ENCODE data around the gene MALL. TPM values are rescaled to one million over a fixed set of nuclear protein-coding genes. Genes with fewer than 3 reads are reported as not detected.
"Not testable (repeated sequence)": the region's sequence is repeated elsewhere in the genome, so short reads cannot be mapped to it uniquely, and the experiment has no call there.

MALL gene
- total RNA-seq, 2 donors from 2014 or later = 0.12 to 0.13 TPM

DNA sequence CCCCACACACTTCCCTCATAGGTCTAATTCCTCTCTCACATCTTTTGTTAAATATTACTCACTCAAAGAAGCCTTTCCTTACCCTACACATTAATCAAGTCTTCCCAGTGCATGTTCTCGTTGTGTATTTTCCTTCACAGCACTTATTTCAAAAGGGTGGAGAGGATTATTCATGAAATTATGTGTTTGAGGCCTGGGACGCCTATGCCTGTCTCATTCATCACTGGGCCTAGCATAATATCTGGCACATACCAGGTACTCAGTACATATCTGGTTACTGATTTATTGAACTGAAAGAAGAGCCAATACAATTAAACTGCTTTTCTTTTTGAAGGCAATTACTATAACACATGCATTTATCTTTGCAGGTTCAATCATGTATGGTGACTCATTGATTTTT is 15.1 kb upstream of the MALL start:
- H3K27ac Mint-ChIP-seq = no peak overlapping the region
- H3K27me3 Mint-ChIP-seq = peaks cover 10% of the 10 kb centered on the region
- no peak overlapping the region for H3K4me3 Mint-ChIP-seq
- no peak for DNase-seq
- ATAC-seq = no peak
- H3K36me3 Mint-ChIP-seq (ENCODE audit: low read depth) = peaks cover 5% of the 10 kb centered on the region
- no peaks in the 10 kb centered on the region for H3K4me1 Mint-ChIP-seq
- H3K9me3 ChIP-seq (ENCODE audit: control insufficient read depth, low read length, poor library complexity, severe bottlenecking) = no peaks in the 10 kb centered on the region

DNA sequence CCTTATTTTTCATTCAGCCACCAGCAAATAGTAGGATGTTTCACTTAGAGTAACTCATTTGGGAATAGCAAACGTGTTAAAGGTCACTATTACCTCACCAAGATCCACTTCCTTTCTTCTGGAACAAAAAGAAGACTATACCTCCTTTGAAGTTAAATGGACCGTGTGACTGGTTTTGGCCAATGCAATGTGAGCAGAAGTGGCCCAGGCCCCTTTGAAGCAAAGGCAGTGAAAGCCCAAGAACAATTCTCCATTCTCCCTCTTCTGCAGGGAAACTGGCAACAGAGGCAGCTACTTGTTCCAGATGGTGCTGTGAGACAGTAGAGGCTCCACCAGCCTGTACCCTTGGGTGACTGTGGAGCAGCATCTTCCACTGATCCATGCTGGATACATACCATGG is 11.3 kb upstream of the MALL start:
- ATAC-seq = no peak
- Mint-ChIP-seq H3K27ac (no peak overlapping the region), H3K27me3 (peaks cover 10% of the 10 kb centered on the region), H3K4me3 (no peak overlapping the region), H3K4me1 (no peaks in the 10 kb centered on the region), H3K36me3 (ENCODE audit: low read depth) (peaks cover 5% of the 10 kb centered on the region)
- no peak for DNase-seq
- no peaks in the 10 kb centered on the region for H3K9me3 ChIP-seq (ENCODE audit: control insufficient read depth, low read length, poor library complexity, severe bottlenecking)

DNA sequence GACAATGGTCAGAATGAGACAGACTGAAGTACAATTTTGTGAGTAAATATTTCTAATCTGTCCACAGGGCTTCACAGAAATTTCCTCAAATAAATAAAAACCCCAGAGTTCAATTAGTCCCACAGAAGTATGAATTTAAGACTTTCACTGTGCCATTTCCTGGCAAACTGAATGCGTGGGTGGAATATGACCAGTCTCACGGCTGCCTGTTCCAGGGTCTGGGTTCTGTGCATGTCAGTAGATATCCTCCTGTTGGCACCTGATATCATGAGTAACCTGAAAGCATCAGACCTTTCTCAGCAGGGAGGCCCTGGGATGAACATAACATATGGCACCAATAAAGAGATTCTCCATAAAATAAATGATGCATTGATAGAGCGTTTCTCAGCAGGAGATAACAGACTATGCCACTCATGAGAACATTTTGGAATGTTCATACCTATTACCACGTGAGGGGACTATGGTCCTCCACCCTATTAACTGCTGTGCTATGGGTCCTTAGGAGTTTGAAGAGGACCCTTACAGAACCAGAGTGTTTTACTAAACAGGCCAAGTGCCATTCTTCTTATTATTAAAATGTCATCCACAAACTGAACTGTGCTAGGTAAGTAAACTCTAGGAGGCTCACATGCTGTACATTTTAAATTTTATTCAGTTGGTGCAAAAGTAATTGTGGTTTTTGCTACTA is 10.6 kb upstream of the MALL start:
- H3K36me3 Mint-ChIP-seq (ENCODE audit: low read depth) = peaks cover 5% of the 10 kb centered on the region
- no peak overlapping the region for H3K4me3 Mint-ChIP-seq
- H3K27ac Mint-ChIP-seq = no peak overlapping the region
- ATAC-seq = no peak
- no peak for DNase-seq
- H3K4me1 Mint-ChIP-seq = no peaks in the 10 kb centered on the region
- no peaks in the 10 kb centered on the region for H3K9me3 ChIP-seq (ENCODE audit: control insufficient read depth, low read length, poor library complexity, severe bottlenecking)
- H3K27me3 Mint-ChIP-seq = peaks cover 10% of the 10 kb centered on the region

DNA sequence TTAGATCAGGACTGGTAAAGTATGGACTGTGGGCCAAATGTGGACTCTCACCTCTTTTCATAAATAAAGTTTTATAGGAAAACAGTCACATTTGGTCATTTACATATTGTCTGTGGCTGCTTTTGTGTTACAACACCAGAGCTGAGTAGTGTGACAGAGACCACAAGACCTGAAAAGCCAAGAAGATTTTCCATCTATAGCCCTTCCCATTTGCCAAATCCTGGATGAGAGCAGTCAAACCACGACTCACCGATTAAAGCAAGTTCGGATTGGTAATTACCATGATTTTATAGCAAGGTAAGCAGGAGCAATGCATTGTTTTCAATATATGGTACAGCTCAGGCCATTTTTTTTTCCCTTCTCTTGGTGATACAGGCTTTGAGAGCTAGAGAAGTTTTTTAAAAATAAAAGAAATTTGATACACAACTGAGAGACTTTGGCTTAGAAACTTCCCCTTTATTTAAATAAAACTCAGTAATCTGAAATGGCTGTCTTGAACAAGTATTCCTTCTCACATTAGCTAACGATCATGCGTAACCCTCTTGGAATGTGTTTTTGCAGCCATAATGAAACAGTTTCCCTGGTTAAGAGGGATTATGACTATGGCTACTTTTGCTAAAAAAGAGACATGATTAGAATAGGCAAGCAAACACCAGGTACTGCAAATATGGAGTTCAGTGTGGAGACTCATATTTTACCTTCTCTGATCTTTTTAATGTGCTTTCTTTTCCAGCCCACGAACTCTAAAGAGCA is 9.5 kb upstream of the MALL start:
- Mint-ChIP-seq H3K4me1 (no peaks in the 10 kb centered on the region), H3K36me3 (ENCODE audit: low read depth) (no peaks in the 10 kb centered on the region), H3K27ac (no peak overlapping the region), H3K27me3 (peaks cover 10% of the 10 kb centered on the region), H3K4me3 (no peak overlapping the region)
- no peaks in the 10 kb centered on the region for H3K9me3 ChIP-seq (ENCODE audit: control insufficient read depth, low read length, poor library complexity, severe bottlenecking)
- ATAC-seq = no peak
- DNase-seq = no peak

DNA sequence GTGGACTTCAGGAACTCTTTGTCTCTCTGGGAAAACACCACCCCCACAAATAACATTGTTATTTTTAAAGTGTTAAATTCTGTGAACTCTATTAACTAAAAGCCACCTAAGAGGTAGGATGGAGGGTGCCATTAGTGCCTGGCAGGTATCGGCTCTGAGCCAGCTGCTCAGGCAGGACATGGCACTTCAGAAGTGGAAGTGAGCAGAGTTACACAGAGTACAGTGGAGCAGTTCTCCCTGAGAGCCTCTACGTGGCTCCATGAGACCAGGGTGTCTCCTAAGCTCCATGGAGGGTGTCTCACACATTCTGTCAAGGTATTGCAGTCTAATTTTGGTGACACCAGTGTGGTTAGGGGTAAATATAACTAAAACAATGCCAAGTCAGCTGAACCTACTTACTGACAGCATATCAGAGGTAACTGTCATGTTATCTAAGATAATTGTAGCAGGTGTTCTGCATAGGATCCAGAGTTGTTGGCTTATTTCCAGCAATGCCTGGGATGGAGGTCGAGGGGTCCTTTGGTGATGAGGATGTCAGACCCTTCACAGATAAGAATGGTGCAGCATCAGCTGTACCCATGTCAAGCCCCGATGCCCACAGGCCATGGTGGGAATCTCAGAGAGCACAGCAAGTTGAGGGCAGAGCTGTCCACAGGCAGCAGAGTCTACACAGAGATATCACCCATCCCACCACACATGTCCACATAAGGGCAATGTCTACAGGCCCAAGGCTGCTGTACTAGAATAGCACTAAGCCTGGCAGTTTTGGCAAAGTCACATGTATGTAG is 8.6 kb upstream of the MALL start:
- H3K9me3 ChIP-seq (ENCODE audit: control insufficient read depth, low read length, poor library complexity, severe bottlenecking) = no peaks in the 10 kb centered on the region
- ATAC-seq = no peak
- H3K4me1 Mint-ChIP-seq = no peaks in the 10 kb centered on the region
- H3K27ac Mint-ChIP-seq = no peak overlapping the region
- peaks cover 19% of the 10 kb centered on the region for H3K27me3 Mint-ChIP-seq
- H3K4me3 Mint-ChIP-seq = no peak overlapping the region
- no peaks in the 10 kb centered on the region for H3K36me3 Mint-ChIP-seq (ENCODE audit: low read depth)
- DNase-seq = no peak

DNA sequence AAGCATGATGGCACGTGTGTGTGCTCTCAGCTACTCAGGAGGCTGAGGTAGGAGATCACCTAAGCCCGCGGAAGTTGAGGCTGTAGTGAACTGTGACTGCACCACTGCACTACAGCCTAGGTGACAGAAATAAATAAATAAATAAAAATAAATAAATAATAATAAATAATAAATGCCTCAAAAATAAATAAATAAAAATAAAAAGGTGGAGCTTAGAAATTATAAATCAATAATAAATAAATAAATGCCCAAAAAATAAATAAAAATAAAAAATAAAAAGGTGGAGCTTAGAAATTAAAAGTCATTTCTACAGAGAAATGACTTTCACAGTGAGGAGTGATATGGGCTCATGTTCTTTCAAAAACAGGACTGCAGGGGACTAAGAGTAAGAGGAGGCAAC is 6.0 kb upstream of the MALL start:
- H3K36me3 Mint-ChIP-seq (ENCODE audit: low read depth) = no peaks in the 10 kb centered on the region
- H3K4me1 Mint-ChIP-seq = no peaks in the 10 kb centered on the region

DNA sequence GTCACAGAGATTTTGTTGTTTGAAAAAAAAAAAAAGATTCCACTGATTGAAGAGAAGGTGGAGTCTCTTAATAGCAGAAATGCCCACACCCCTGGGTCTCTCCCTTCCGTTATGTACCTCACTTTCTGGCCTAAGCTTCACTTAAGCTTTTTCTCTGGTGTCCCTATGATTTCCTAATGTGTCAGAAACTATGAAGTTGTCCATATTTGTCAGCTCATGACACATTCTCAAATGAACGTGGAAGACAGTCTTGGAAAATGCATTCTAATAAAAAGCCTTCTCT is 5.4 kb upstream of the MALL start:
- no peak for DNase-seq
- Mint-ChIP-seq H3K4me1 (no peaks in the 10 kb centered on the region), H3K4me3 (no peak overlapping the region)

More for the DNA sequence above, 6.0 kb upstream of the MALL start:
- no peak for ATAC-seq
- H3K9me3 ChIP-seq (ENCODE audit: control insufficient read depth, low read length, poor library complexity, severe bottlenecking) = no peaks in the 10 kb centered on the region
- no peak overlapping the region for H3K27ac Mint-ChIP-seq
- no peak overlapping the region for H3K4me3 Mint-ChIP-seq
- no peak for DNase-seq
- H3K27me3 Mint-ChIP-seq = peaks cover 41% of the 10 kb centered on the region

DNA sequence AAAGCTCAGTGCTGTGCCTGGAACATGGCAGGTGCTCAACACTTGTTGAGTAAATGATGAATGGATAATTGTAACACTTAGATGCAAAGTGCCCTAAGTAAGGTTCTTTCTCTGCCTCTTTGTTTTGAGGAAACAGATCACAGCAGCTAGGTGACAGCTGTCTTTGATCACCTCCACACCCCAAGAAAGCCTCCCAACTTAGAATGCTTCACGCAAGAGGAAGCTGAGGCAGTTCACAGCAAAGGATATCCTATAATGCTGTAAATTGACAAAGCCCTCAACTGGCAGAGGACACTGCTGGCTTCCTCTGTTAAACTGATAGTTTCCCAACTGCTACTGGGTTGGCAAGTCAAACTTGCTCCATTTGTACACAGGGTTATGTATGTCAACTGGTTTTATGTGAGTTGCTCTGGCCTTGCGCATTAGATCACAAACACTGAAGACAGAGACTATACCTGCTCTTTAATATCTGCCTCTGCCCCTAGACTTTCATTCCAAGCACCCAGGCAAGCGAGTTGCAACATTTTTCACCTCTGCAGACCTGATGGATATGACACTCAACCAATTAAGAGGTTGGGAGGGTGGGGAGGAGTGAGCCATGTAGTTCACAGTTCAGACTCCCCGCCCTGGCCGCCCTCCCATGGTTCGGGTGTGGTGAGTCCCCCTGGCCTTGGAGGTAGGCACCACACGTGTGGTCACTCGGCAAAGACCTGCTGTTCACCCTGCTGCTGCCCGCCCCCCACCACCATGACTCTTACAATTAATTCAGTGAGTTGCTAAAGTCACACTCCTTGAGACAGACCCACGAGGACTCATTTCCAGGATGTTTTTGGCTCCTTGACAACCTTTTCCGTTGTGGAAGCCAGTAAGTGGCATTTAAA is 4.8 kb upstream of the MALL start:
- no peak for ATAC-seq
- no peaks in the 10 kb centered on the region for H3K4me1 Mint-ChIP-seq

More for the DNA sequence above, 5.4 kb upstream of the MALL start:
- ATAC-seq = no peak
- peaks cover 47% of the 10 kb centered on the region for H3K27me3 Mint-ChIP-seq
- H3K36me3 Mint-ChIP-seq (ENCODE audit: low read depth) = no peaks in the 10 kb centered on the region
- H3K9me3 ChIP-seq (ENCODE audit: control insufficient read depth, low read length, poor library complexity, severe bottlenecking) = no peaks in the 10 kb centered on the region
- H3K27ac Mint-ChIP-seq = no peak overlapping the region

DNA sequence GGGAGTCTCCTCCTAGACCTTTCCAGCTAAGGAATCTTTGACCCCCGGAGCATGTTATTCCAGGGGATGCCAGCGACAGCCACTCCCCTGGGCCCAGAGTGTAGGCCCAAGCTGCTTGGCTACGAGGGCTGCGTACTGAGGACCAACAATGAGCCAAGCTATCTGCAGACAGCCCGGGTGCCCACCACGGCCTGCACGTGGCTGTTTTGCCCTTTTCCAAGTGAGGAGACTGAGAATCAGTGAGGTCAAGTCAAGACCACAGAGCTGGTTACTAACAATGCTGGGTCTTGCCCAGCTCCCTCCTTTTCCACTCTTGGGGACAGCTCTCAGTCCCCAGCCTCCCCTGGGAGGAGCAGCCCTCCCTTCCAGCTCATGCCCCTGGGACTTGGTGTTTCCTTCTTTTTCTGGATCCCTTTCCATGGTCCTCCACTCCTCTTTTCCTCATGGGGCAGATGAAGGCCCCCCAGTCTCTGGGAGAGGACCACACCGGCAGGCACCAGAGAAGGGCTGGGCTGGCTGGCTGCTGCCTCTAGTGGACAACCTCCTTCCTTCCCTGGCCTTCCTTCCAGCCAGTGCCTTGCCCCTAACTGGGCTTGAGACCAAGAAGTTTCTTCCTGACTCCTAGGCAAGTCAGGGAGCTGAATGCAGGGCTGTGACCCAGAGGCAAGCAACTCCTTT is 550 bp upstream of the MALL start:
- DNase-seq = no peak
- Mint-ChIP-seq H3K27ac (no peak overlapping the region), H3K4me1 (no peaks in the 10 kb centered on the region), H3K36me3 (ENCODE audit: low read depth) (no peaks in the 10 kb centered on the region), H3K4me3 (no peak overlapping the region), H3K27me3 (peaks cover 73% of the 10 kb centered on the region)
- no peaks in the 10 kb centered on the region for H3K9me3 ChIP-seq (ENCODE audit: control insufficient read depth, low read length, poor library complexity, severe bottlenecking)
- ATAC-seq = no peak

More for the DNA sequence above, 4.8 kb upstream of the MALL start:
- Mint-ChIP-seq H3K4me3 (no peak overlapping the region), H3K27ac (no peak overlapping the region), H3K36me3 (ENCODE audit: low read depth) (no peaks in the 10 kb centered on the region), H3K27me3 (peaks cover 50% of the 10 kb centered on the region)
- DNase-seq = no peak
- no peaks in the 10 kb centered on the region for H3K9me3 ChIP-seq (ENCODE audit: control insufficient read depth, low read length, poor library complexity, severe bottlenecking)

DNA sequence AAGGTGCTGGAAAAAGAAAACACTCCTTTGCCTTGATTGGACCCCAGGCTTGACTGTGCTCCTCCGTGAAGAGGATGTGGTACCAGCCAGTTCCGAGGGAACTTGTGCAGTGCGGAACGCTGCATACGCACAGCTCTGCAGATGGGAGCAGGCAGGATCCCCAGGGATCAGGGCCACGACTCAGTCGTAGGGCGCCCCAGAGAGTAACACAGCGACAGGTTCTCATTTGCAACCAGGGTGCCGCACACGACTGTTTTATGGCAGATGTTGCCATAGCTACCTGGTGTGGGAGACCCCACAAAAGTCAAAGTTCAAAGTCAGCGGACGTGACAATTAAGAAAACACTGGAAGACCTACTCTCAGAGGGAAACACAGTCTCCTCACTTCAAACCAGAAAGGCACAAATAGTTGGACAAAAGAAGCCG is 779 bp downstream of the MALL start:
- ATAC-seq (no peak), DNase-seq (no peak)
- Mint-ChIP-seq H3K27me3 (peaks cover 68% of the 10 kb centered on the region), H3K4me3 (peak overlapping the region; percentile 37), H3K27ac (no peak overlapping the region), H3K4me1 (no peaks in the 10 kb centered on the region), H3K36me3 (ENCODE audit: low read depth) (peaks cover 2% of the 10 kb centered on the region)
- H3K9me3 ChIP-seq (ENCODE audit: control insufficient read depth, low read length, poor library complexity, severe bottlenecking) = no peaks in the 10 kb centered on the region

DNA sequence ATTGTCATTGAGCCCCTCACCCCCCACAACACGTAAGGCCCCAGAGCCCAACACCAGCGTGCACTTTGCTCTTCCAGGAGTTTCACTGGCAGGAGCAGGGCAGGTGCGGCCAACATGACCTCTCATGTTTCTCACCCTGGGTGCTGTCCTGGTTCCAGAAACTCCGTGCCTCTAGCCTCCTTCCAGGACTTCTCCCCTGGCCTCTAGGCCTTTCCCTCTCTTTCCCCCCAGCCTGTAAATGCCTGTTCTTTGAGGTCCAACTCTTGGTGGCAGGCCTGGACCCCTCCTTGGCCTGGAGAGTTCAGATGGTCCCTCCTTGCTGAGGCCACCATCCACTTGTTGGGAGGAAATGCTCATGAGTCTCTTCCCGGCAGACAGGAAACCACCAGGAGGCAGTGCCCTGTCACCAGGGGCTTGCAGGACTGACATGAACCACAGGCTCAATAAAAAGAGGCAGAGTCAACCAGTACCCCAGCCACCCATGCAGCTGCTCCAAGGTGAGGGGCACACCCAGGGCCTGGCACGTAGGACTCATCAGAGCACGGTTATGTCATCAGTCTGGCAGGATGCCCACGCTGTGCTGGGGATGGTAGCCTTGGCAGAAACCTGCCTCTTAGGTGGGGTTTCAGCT is 1.5 kb downstream of the MALL start:
- ATAC-seq (no peak), DNase-seq (no peak)
- Mint-ChIP-seq H3K4me3 (no peak overlapping the region), H3K4me1 (no peaks in the 10 kb centered on the region), H3K27me3 (peaks cover 65% of the 10 kb centered on the region), H3K27ac (no peak overlapping the region), H3K36me3 (ENCODE audit: low read depth) (peaks cover 2% of the 10 kb centered on the region)
- H3K9me3 ChIP-seq (ENCODE audit: control insufficient read depth, low read length, poor library complexity, severe bottlenecking) = no peaks in the 10 kb centered on the region

DNA sequence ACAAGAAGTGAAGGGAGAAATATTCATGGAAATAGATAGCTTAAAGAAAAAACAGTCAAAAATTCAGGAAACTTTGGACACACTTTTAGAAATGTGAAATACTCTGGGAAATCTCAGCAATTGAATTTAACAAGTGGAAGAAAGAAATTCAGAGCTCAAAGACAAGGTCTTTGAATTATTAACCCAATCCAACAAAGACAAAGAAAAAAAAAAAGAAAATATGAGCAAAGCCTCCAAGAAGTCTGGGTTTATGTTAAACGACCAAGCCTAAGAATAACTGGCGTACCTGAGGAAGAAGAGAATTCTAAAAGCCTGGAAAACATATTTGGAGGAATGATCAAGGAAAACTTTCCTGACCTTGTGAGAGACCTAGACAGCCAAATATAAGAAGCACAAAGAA is 7.3 kb downstream of the MALL start:
- H3K9me3 ChIP-seq (ENCODE audit: control insufficient read depth, low read length, poor library complexity, severe bottlenecking); ATAC-seq; H3K36me3 Mint-ChIP-seq (ENCODE audit: low read depth); H3K27ac Mint-ChIP-seq; DNase-seq; H3K4me3 Mint-ChIP-seq; H3K4me1 Mint-ChIP-seq: not testable (repeated sequence)
- H3K27me3 Mint-ChIP-seq = peaks cover 61% of the 10 kb centered on the region

Measured in T-helper 17 cell (primary cell).